K562 (cell line): ENCODE data around the gene MIEF1. TPM values are rescaled to one million over a fixed set of nuclear protein-coding genes. Genes with fewer than 3 reads are reported as not detected.

Source experiments
- ARHGAP35 ChIP-seq: fragments of 450-650 bp; IDR thresholded peaks from 2 replicates; pipeline ENCODE4 v1.6.1; 2018; ENCODE audit not compliant: partially characterized antibody
- CCNT2 ChIP-seq: IDR thresholded peaks from 2 replicates; pipeline ENCODE4 v1.6.1; 2011; ENCODE audit warnings: borderline replicate concordance, low read depth, mild to moderate bottlenecking, moderate library complexity, mixed read lengths, low read length; ENCODE audit not compliant: insufficient read length; ENCODE audit errors: extremely low read depth
- CREB3 ChIP-seq: fragments of 450-650 bp; conservative IDR thresholded peaks from 2 replicates; pipeline ENCODE4 v1.6.1; 2016; ENCODE audit warnings: missing genetic modification characterization, low read depth, mild to moderate bottlenecking, missing compliant biosample characterization, moderate library complexity
- EGR1 ChIP-seq: fragments of 450-650 bp; conservative IDR thresholded peaks from 2 replicates; pipeline ENCODE4 v1.6.1; 2017; ENCODE audit warnings: mild to moderate bottlenecking
- GATA2 ChIP-seq: sonication (generic); formaldehyde crosslinking; IDR thresholded peaks from 2 replicates; pipeline ENCODE4 v1.4.0; 2020; ENCODE audit warnings: mild to moderate bottlenecking, missing genetic modification reagents
- GTF2A2 ChIP-seq: IDR thresholded peaks from 2 replicates; pipeline ENCODE4 v1.6.1; 2016; ENCODE audit warnings: mild to moderate bottlenecking, missing genetic modification characterization, missing compliant biosample characterization
- HCFC1 ChIP-seq: IDR thresholded peaks from 2 replicates; pipeline ENCODE4 v1.6.1; 2012; ENCODE audit warnings: low read depth, low read length, improper control_type of control experiment
- HMG20A ChIP-seq: fragments of 450-650 bp; formaldehyde crosslinking; conservative IDR thresholded peaks from 2 replicates; pipeline ENCODE4 v1.4.0; 2020; ENCODE audit warnings: mild to moderate bottlenecking, mixed read lengths
- JUND ChIP-seq, 2 experiments: IDR thresholded peaks; 2 replicates in 1 of 2; 3 replicates in 1 of 2; pipeline ENCODE4 v1.6.1; 2011; ENCODE audit warnings: borderline replicate concordance in 2 of 2, low read depth in 2 of 2, low read length in 2 of 2, improper control_type of control experiment in 1 of 2, missing biosample characterization in 1 of 2, missing genetic modification characterization in 1 of 2, missing genetic modification reagents in 1 of 2
- KDM4B ChIP-seq, 2 experiments: fragments of 450-650 bp in 1 of 2; sonication (generic) in 1 of 2; IDR thresholded peaks; 2 replicates each; pipeline ENCODE4 v1.6.1; 2016 to 2017; ENCODE audit warnings: borderline replicate concordance in 2 of 2, antibody characterized with exemption in 1 of 2, low read depth in 1 of 2, mild to moderate bottlenecking in 1 of 2
- MNT ChIP-seq, 2 experiments: fragments of 450-650 bp; conservative IDR thresholded peaks; 2 replicates each; pipeline ENCODE4 v1.6.1; 2017; ENCODE audit warnings: mild to moderate bottlenecking in 2 of 2, moderate library complexity in 2 of 2
- MTF1 ChIP-seq: fragments of 250-450 bp; sonication (Bioruptor Pico); IDR thresholded peaks from 2 replicates; pipeline ENCODE4 v1.9.0; 2021; ENCODE audit warnings: moderate library complexity, mild to moderate bottlenecking, inconsistent platforms, borderline replicate concordance
- MYC ChIP-seq, 2 experiments: fragments of 250-450 bp in 1 of 2; sonication (Bioruptor Pico) in 1 of 2; IDR thresholded peaks; 2 replicates each; pipeline versions ENCODE4 v1.5.1 to v1.6.1; 2012 to 2021; ENCODE audit warnings: low read depth in 2 of 2, borderline replicate concordance in 1 of 2, improper control_type of control experiment in 1 of 2, low read length in 1 of 2, mild to moderate bottlenecking in 1 of 2, moderate library complexity in 1 of 2
- NCOA4 ChIP-seq: fragments of 450-650 bp; IDR thresholded peaks from 2 replicates; pipeline ENCODE4 v1.6.1; 2018; ENCODE audit warnings: mild to moderate bottlenecking; ENCODE audit not compliant: partially characterized antibody
- NFIC ChIP-seq: fragments of 450-650 bp; IDR thresholded peaks from 2 replicates; pipeline ENCODE4 v1.6.1; 2017; ENCODE audit warnings: mild to moderate bottlenecking, inconsistent platforms
- NR2C2 ChIP-seq, 2 experiments: fragments of 200-800 bp in 1 of 2; sonication (Bioruptor generic) in 1 of 2; sonication (generic) in 1 of 2; formaldehyde crosslinking in 1 of 2; IDR thresholded peaks; 2 replicates each; pipeline versions ENCODE4 v1.6.1 to v1.8.0; 2016 to 2022; ENCODE audit warnings: mild to moderate bottlenecking in 1 of 2, missing compliant biosample characterization in 1 of 2, missing genetic modification characterization in 1 of 2, missing genetic modification reagents in 1 of 2
- NRF1 ChIP-seq, 2 experiments: fragments of 450-650 bp; IDR thresholded peaks in 1 of 2; conservative IDR thresholded peaks in 1 of 2; 2 replicates each; pipeline ENCODE4 v1.6.1; 2014; ENCODE audit warnings: mild to moderate bottlenecking in 2 of 2
- POLR2AphosphoS5 ChIP-seq: IDR thresholded peaks from 2 replicates; pipeline ENCODE4 v1.6.1; 2011; ENCODE audit warnings: mild to moderate bottlenecking, low read depth, low read length, moderate library complexity; ENCODE audit not compliant: control insufficient read depth, insufficient read depth
- PYGO2 ChIP-seq: fragments of 450-650 bp; IDR thresholded peaks from 2 replicates; pipeline ENCODE4 v1.6.1; 2016; ENCODE audit warnings: mild to moderate bottlenecking, missing genetic modification characterization, moderate library complexity, missing compliant biosample characterization
- SMARCA5 ChIP-seq: fragments of 450-650 bp; IDR thresholded peaks from 2 replicates; pipeline ENCODE4 v1.6.1; 2016
- WHSC1 ChIP-seq: IDR thresholded peaks from one replicate; pipeline ENCODE4 v1.6.1; 2012; ENCODE audit warnings: low read length, control low read depth, inconsistent platforms
- ZNF263 ChIP-seq: sonication (generic); formaldehyde crosslinking; IDR thresholded peaks from 2 replicates; pipeline ENCODE4 v1.8.0; 2022; ENCODE audit warnings: mild to moderate bottlenecking, missing genetic modification reagents, borderline replicate concordance
- ZNF384 ChIP-seq: IDR thresholded peaks from 2 replicates; pipeline ENCODE4 v1.6.1; 2012; ENCODE audit warnings: low read depth, low read length, improper control_type of control experiment
- ZNF77 ChIP-seq: fragments of 250-450 bp; sonication (Bioruptor Pico); IDR thresholded peaks from 2 replicates; pipeline ENCODE4 v1.5.0; 2020
- polyA plus RNA-seq, 8 experiments: library from polyadenylated mRNA; depleted of rRNA in 4 of 8; stranded (reverse) in 5 of 8; unstranded in 3 of 8; fragments of >200 nt; fragmentation: Nextera tagmentation in 2 of 8; fragmentation: Illumina TruSeq in 1 of 8; extraction: Ambion mirVana in 2 of 8; extraction: Trizol in 1 of 8; gene quantifications; 2 replicates each; pipeline versions ENCODE4 v1.2.1 to v1.2.3, GENCODE V29; 2011 to 2014; ENCODE audit warnings: inconsistent platforms in 1 of 8, missing spikeins in 1 of 8
- total RNA-seq, 7 experiments: library from RNA; depleted of rRNA in 6 of 7; stranded (reverse); fragments of >200 nt in 6 of 7; fragmentation: Illumina TruSeq in 2 of 7; extraction: Trizol in 2 of 7; gene quantifications; 2 replicates each; pipeline versions ENCODE4 v1.2.1 to v1.2.3, GENCODE V29; 2011 to 2021; ENCODE audit warnings: low replicate concordance in 1 of 7

The MIEF1 gene
- total and polyA plus RNA-seq, 9 of the 15 experiments (the other 6 are each of a cell fraction or from before 2014, with no cell fraction given): 10.9 to 51.8 (median 25.5) TPM

- no peak for TF ChIP-seq NRF1 (conservative IDR thresholded peaks at IDR 0.05 in 1 of 2, IDR thresholded peaks at IDR 0.05 in 1 of 2)
- TF ChIP-seq MTF1: no peak
- TF ChIP-seq NR2C2 (CRISPR knock-in tag; IDR thresholded peaks at IDR 0.05): 0 out of 2 replicates have a peak, but pooled peaks have one; percentile 39
- no peak for TF ChIP-seq NR2C2 (tag; IDR thresholded peaks at IDR 0.05)
- peak; percentile 45 for TF ChIP-seq MYC (IDR thresholded peaks at IDR 0.05; ENCODE audit: low read depth, low read length)
- no peak for TF ChIP-seq MYC (CRISPR knock-in tag; IDR thresholded peaks at IDR 0.05; ENCODE audit: borderline replicate concordance, low read depth)
- peak; percentile 21; the same call in 1 of the 2 replicates for TF ChIP-seq NFIC
- TF ChIP-seq JUND (IDR thresholded peaks at IDR 0.05; ENCODE audit: borderline replicate concordance, low read depth, low read length): peak; percentile 67; the same call in 1 of the 2 replicates
- no peak; the same call in 2 of the 3 replicates for TF ChIP-seq JUND (tag; IDR thresholded peaks at IDR 0.05; ENCODE audit: borderline replicate concordance, low read depth, low read length)
- peak; percentile 72; the same call in 1 of the 2 replicates for TF ChIP-seq ZNF263
- TF ChIP-seq MNT (conservative IDR thresholded peaks at IDR 0.05): peak in 1 of 2 experiments; percentile 45; a peak in 1 of 4 replicates
- no peak for TF ChIP-seq SMARCA5
- 0 out of 2 replicates have a peak, but pooled peaks have one; percentile 11 for TF ChIP-seq ZNF384
- no peak for TF ChIP-seq WHSC1
- no peak for TF ChIP-seq CCNT2
- TF ChIP-seq ZNF77 (CRISPR knock-in tag): no peak
- no peak for TF ChIP-seq CREB3
- no peak for TF ChIP-seq NCOA4
- TF ChIP-seq PYGO2 (tag): no peak
- no peak for TF ChIP-seq GATA2 (CRISPR knock-in tag)
- peak in 1 of 2 experiments; percentile 62; a peak in 1 of 4 replicates for TF ChIP-seq KDM4B (IDR thresholded peaks at IDR 0.05; ENCODE audit: borderline replicate concordance in 2 of 2, low read depth in 1 of 2)
- TF ChIP-seq EGR1: no peak
- TF ChIP-seq HCFC1: peak; percentile 39; the same call in 1 of the 2 replicates
- TF ChIP-seq POLR2AphosphoS5: peak; percentile 41; the same call in 1 of the 2 replicates
- no peak for TF ChIP-seq ARHGAP35
- TF ChIP-seq HMG20A (CRISPR knock-in tag): no peak
- TF ChIP-seq GTF2A2 (tag): no peak
These were observed 26.8 kb downstream of the MIEF1 start (continued) for GRCh38 chr22:39528681-39529486.
